H4 (cell line): ENCODE results near the gene DBN1. TPM values are rescaled to one million over a fixed set of nuclear protein-coding genes. Genes with fewer than 3 reads are reported as not detected.
"Not testable (repeated sequence)": the region's sequence is repeated elsewhere in the genome, so short reads cannot be mapped to it uniquely, and the experiment has no call there.

Experiments
- DNase-seq: peaks from one replicate; pipeline ENCODE4 v3.0.0-alpha.2; 2015; ENCODE audit warnings: low spot score
- total RNA-seq: library from RNA; depleted of rRNA; stranded (reverse); fragments of >200 nt; shearing (Covaris generic); gene quantifications from 2 replicates; pipeline ENCODE4 v1.2.3, GENCODE V29; 2014

The DBN1 gene
- total RNA-seq, 1 experiment from 2014 or later, result 140 TPM

DNA sequence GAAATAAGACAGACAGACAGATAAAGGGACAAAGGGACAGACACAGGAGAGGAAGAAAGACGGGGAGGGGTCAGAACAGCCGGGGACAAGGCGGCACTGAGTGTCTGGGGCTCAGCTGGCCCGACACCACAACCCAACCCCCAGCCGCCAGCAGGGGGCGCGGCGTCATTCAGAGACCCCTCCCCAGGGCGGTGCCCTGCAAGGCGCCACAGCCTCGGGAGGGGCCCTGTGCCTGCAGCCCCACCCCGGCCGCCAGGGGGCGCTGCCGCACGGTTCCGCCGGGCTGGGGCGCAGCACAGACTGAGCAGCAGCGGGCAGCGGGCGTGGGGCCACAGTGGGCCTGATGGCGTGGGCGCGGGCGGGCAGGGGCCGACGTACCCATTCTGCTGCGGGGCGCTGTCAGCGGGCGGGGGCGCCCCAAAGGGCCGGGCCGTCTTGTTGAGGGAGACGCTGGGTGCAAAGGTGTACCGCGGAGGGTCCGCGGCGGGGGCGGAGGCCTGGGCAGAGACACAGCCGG, 18.1 kb upstream of the DBN1 start:
- DNase-seq, result no peak

DNA sequence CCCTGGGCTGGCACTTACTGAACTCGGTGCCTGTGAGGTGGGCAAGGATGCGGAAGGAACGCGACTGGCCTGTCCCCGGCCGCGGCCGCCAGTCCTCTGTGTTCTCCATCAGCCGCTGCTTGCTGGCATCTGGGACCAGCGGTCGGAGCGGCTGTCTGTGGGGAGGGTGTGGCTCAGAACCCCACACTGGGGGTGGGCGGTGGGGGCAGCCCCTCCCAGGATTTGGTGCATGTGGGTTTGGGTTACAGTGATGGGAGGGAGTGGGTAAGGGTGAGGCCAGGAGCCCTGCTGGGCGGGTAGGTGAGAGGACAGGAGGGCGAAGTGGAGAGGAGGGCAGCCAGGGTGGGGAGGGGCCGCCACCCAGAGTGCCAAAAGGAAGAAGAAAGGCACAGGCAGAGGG, 17.6 kb upstream of the DBN1 start:
- no peak for DNase-seq

DNA sequence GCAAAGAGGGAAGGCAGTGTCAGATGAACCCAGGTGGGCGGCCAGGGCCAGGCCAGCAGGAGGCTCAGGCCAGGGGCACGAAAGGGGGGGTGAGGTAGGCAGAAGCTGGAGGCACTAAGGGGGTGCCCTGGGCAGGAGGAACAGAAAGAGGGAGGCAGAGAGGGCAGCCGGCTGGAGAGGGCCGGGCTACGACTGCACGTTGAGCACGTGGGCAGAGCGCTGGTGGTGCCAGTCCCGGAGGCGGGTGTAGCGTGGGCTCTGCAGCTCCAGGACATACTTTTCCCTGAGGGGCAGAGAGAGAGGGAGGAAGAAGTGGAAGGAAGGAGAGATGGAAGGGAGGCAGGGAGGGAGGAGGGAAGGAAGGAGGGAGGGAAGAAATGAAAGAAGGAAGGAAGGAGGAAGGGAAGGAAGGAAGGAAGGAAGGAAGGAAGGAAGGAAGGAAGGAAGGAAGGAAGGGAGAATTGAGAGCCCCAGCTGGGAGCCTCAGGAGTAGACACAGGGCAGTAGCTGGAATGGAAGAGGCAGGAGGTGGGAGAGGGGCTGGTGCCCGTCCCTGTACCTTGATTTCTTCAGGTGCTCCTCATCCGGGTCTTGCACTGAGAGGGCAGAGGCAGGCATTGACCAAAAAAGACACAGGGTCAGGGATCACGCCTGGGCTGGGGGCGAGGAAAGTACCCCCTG, 17.0 kb upstream of the DBN1 start:
- DNase-seq, result no peak

DNA sequence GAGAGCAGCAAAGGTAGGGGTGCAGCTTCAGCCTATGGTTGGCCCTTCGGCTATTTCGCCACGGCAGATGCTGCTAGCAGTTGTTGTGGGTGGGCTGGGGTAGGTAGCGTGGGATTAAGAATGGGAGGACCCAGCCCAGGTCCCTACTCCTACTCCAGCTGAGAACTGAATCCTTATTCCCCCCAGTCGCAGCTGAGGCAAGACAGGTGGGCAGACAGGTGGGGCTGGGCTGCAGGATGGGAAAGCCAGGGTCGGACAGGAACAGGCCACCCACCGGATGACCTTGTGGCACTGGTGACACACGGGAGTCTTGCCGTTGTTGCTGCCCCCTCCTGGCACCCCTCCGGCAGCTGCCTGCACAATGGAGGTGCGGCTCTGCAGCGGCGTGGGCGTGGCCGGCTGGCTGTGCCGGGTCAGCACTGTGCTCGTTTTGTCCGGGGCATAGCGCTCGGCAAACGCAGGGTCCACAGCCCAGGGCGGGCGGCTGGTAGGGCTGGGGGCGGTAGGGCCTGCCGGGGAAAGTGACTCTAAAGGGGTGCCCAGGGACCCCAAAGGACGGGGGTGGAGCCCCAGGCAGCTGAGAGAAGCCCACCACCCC, 15.8 kb upstream of the DBN1 start:
- DNase-seq, result no peak

DNA sequence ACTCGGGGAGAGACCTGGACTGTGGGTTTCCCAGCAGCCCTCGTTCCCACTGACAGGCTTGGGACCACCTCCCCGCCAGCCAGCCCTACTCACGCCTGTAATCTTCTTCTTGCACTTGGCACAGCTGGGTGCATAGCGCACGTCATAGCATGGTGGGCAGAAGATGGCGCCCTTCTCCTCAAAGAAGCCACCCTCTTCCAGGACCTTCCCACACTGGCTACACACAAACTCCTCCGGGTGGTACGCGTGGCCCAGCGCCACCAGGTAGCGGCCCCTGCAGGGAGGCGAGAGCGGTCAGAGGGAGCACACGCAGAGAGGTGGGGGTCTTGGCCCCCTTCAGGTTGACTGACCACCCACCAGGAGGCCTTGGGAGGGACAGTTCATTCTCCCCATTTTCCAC, 14.5 kb upstream of the DBN1 start:
- no peak for DNase-seq

DNA sequence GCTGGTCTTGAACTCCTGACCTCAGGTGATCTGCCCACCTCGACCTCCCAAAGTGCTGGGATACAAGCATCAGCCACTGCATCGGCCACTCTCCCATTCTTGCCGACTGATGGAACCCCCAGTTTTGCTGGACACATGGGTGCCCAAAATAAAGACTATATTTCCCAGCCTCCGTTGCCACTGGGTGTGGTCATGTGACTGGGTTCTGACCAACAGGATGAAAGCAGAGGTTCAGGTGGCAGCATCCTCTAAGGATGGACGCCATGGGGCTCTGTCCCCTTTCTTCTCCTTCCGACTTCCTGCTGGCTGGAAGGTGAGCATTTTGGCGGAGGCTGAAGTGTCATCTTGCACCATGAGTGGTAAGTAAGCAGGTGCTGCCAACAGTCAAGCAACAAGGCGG, 13.7 kb upstream of the DBN1 start:
- no peak for DNase-seq

DNA sequence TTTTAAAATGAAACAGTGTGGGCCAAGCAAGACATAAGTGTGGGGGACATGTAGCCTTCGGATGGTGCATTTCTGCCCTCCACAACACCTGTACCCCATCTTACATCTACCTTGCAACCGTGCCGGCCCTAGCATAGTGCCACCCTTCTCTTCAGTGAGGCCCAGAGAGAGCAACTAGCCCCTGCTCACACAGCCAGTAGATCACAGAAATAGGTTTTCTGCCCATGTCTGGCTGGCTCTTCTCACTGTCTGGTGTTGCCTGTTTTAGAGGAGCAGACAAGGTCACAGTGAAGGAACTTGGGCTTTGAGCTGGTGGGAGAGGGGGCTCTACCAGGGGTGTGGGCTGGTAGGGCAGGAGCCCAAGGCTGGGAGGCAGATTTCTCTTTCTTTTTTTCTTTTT, 12.8 kb upstream of the DBN1 start:
- DNase-seq, result no peak

DNA sequence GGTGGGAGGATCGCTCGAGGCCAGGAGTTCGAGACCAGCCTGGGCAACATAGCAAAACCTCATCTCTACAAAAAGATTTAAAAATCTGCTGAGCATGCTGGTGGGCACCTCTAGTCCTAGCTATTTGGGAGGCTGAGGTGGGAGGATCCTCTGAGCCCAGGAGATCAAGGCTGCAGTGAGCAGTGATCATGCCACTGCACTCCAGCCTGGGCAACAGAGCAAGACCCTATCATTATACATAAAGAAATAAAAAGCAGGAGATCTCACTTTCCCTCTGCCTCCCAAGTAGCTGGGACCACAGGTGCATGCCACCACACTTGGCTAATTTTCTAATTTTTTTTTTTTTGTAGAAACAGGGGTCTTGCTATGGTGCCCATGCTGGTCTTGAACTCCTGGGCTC, 12.3 kb upstream of the DBN1 start:
- not testable (repeated sequence) for DNase-seq

DNA sequence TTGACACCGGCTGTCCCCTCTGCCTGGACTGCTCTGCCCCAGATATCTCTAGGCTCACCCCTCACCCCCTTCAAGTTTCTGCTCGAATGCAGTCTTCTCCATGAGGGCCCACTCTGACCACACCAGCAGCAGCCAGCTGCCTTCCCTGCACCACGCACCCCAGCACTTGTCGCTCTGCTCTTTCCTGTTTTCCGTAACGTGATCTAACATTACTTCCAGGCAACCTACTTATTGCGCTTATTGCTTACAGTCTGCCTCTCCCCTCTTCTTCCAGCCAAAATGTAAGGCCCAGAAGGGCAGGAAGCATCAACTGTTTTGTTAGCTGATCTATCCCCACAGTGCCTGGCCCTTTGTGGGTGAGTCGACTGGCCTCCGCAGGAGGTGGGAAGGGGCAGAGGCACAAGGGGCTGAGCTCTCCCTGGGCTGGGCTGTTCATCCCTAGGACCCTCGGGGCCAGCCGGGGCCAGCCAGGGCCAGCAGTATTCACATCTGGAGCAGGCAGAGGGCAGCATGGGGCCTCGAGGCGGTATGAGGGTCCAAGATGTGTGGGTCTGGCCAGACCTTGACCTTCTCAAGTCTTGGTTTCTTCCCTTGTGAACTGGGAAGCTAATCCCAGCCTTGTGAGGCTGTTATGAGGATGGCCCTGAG, 11.6 kb upstream of the DBN1 start:
- DNase-seq, result no peak

DNA sequence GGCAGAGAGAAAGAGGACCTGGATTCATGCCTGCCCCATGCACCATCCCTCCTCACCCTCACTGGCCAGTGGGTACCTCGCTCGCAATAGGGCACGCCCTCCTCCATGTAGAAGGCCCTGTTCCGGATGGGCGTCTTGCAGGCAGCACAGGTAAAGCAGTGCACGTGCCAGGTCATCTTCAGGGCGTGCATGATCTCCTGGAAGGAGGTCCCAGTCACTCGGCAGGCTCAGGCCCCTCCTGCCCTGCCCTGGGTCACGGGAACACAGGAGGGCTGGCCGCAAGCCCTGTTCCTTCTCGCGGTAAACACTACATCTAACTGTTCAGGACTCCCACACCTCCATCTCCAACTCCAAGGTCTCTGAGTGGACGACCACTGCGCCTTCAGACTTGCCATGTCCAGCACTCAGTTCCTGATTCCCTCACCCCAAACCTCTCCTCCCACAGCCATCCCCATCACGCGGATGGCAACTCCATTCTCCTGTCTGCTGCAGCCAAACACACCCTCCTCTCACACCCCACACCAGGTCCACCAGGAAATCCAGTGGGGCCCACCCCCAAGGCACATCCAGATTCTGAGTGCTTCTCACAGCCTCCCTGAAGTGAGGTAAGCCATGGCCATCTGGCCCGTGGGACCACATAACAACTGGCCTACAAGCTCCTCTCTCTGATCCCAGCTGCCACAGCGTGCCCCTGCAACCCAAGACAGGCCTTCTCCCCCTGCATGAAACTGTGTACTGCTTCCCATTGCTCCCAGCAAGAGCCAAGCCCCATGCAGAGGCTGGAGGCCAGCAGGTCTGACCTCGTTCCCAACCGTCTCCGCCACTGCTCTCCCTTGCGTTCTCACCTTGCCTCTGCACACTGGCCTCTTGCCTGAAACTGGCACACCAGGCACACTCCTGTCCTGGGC, 10.8 kb upstream of the DBN1 start:
- DNase-seq, result no peak

DNA sequence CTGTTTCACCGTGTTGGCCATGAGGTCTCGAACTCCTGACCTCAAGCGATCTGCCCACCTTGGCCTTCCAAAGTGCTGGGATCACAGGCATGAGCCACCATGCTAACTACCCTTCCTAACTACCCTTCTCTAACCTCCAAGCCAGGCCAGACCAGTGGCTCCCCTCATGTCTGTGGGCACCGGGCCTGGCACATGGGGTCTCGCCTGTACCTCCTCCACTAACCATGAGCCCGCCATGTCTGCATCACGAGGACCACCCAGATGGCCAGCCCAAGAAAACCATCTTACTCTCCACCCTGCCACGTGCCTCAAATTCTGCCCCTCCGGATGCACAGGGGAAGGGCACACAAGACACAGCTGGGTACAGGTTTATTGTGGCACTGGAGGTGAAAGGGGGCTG, 9.6 kb upstream of the DBN1 start:
- no peak for DNase-seq

DNA sequence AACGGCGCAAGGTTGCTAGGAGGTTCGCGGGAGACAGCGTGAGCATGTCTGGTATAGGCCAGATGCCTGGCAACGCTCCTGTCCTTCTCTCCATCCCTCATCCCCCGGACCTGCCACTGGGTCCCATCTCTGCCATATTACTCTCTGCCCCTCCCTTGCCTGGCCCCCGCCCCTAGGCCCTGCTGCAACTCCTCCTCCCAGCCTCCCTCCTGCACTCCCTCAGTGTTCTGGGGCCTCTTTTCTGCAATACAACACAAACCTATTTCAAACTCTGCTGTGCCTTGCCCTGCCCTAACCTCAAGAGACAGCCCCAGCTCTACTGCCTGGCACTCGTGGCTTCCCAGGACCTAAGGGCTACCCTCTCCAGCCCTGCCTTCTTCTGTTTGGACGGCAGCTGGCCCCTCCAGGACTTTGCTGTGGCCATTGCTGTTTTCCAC, 8.9 kb upstream of the DBN1 start:
- DNase-seq, result no peak

DNA sequence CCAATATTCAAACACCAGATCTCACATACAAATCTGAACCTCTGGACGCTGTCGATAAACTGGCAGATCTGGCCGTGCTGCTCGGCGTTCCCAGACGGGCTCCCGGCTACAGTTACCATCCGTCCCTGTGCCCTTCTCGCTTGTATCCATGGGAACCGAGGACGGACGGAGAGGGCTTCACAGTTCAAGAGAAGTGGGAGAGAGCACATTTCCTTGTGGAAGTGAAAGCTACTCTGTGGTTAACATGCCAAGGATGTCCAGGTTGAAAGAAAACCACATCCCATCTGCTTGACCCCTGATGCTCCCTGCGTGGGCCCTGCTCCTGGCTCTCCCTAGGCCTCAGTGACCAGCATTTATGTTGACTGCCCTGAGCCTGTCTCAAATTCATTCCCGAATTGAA, 6.3 kb upstream of the DBN1 start:
- no peak for DNase-seq

DNA sequence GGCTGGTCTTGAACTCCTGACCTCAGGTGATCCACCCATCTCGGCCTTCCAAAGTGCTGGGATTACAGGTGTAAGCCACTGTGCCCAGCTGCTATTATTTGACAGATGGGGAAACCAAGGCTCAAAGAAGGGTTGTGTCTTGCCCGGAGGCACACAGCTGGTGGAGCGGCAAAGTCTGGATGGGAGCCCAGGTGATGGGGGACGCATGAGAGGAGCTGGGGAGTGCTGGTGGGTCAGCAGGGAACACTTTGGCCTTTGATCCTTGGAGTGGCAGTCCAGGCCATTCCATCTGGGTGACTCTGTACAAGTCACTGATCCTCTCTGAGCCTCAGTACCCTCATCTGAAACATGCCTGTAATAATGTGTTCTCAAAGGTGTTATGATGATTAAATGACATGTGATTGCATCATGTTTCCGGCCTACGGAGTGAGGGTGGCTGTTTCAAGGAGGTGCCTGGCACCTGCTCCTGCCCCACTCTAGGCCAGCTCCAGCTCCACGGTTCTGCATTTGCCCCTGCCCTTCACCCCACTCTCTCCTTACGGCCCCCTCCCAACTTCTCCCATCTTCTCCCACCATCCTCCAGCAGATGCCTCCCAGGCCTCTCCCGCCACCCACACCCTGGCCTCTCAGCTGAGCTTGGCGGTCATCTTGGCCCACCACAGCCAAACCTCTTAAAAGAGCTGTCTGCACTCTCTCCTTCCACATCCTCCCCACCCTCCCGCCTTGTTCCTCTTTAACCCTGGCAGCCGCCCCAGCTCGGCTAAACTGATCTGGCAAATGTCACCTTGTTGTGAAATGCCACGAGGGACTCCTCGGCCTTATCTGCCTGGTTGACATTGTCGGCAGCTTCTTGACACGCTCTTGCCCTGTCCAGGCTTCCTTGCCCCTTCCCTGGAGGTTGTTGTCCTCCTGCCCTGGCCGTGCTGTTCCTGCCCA, 5.5 kb upstream of the DBN1 start:
- DNase-seq, result no peak

DNA sequence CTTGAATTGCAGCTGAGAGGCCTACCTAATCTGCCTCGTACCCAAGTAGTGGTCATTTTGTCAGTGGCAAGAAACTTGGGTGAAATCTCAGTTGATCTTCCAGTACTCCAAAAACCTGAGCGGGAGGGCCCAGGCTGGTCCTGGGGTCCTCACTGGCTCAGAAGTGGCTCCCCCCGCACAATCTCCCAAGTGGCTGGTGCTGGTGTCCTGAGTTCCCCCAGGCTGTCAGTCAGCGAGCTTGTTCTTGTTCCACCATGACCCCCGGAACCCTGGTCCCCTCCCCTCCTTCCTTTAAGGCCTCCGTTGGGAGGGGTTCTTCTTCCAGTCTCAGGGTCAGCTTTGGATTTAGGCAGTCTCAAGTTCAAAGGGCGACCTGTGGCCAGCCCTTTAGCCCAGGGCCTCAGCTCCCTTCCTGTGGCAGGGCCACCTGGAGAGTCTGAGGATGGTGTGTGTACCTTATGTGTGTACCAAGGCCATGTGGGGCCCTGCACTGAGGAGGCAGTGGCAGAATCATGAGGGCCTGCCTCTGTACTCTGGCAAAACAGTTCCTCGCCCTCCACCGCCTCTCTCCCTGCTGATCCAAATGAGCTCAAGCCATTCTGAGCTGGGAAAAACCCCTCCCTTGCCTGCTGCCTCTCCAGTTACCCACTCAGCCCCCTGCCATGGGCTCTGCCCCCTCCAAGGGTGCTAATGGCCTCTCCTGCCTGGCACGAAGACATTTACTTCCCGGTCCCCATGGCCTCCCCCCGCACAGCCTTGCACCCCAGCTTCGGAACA, 4.5 kb upstream of the DBN1 start:
- DNase-seq, result no peak

DNA sequence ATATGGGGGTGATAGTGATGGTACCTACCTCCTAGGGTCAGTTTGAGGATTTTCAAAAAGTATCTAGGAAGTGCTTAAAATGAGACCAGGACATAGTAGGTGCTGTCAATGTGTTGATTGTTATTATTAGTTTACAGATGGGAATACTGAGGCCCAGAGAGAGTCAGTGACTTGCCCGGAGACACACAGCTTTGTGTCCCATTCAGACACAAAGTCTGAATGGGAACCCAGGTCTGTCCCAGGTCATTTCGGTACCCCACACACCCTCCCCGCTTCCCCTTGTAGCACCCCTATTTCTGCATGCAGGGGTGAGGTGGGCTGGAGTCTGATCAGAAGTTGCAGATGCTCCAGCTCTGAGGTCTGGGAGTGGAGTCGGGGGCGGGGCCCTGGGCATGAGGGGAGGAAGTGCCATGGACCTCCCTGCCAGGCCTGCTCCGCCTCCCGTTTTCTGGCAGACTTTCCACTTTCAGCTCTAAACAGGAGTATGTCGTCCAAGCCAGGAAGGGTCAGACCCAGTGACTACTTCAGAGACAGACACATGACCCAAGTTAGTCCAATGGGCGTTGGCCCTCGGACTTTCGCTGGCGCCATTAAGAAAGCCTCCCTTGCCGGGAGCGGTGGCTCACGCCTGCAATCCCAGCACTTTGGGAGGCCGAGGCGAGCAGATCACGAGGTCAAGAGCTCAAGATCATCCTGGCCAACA, 3.2 kb upstream of the DBN1 start:
- no peak for DNase-seq

DNA sequence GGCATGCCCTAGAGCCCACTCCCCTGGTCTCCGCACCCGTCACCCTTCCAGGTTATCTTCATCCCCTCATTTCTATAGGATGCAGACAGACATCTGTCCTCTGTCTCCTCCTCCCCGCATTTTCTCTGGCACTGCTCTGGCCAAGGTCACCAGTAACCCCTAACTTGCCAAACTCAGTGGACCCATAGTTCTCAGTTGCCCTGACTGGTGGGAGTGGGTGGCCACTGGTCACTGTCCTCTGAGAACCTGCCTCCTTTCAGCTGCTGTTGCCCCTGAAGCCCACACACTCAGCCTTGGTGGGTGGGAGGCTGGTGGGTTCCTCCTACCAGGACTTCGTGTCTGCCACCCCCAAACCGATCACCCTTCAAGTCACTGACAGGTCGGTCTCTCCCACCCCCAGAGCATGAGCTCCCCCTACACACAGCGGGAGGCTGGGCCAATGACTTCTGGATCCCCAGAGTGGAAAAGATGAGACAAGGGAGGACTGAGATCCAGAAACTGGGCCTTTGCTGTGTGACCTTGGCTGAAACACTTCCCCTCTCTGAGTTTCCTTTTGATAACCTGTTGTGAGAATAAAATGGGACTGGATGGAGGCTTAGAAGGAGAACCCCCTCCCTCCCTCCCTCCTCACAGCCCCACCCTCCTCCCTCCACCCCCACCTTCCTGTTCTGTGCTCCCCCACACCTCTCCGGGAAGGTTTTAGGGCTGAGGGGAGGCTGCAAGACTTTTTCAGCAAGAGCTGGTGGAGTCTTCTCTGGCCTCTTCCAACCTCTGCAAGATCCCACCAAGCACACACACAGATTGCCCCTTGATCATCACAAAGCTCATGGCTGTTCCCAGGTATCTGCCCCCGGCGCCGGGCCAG, 2.4 kb upstream of the DBN1 start:
- no peak for DNase-seq

DNA sequence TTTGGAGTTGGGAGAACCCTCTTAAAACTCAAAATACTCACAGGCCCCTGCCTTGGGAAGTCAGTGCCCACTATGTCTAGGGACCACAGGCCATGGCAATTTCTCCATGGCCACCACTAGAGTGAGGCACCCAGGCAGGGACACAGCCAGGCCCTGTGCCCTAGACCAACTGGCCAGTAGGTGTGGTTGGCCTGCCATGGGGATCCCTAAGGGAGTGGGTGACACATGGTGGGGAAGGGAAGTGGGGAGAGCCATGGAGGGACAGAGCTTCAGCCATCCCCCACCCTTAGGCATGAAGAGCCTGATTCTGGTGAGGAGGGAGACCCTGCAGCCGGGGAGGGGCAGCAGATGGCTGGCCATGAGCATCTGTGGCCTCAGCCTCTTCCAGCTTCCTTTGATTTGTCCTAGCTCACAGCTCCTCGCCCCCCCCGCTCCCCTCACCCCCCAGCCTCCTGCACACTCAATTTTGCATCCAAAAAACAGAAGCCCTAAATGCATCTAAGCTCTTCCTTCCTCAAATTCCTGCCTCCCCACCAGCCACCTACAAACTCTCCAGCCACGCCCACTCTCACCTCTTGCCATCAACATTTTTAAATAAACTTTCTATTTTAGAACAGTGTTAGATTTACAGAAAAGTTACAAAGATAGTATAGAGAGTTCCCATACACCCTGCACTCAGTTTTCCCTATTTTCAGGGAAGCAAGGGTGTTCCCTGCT, 1.6 kb upstream of the DBN1 start:
- DNase-seq, result no peak
